T47D (cell line): Measurements from ENCODE around the gene ELOVL6.
"Not testable (repeated sequence)": the region's sequence is repeated elsewhere in the genome, so short reads cannot be mapped to it uniquely, and the experiment has no call there.

Experiments
- DNase-seq, 2 experiments: peaks; one replicate each; pipeline versions ENCODE4 v3.0.0 to v3.0.0-alpha.2; 2011 to 2012; ENCODE audit warnings: low read depth in 1 of 2, low spot score in 1 of 2
- JUND ChIP-seq: IDR thresholded peaks from 2 replicates; pipeline ENCODE4 v1.6.1; 2012; ENCODE audit warnings: low read depth
- in situ Hi-C: cut with HindIII; loops from 2 replicates; pipeline ENCODE4 v1.10.0; 2016; ENCODE audit warnings: low sequenced_read_pairs, low pct_unique_long_range_greater_than_20kb

The ELOVL6 gene

DNA sequence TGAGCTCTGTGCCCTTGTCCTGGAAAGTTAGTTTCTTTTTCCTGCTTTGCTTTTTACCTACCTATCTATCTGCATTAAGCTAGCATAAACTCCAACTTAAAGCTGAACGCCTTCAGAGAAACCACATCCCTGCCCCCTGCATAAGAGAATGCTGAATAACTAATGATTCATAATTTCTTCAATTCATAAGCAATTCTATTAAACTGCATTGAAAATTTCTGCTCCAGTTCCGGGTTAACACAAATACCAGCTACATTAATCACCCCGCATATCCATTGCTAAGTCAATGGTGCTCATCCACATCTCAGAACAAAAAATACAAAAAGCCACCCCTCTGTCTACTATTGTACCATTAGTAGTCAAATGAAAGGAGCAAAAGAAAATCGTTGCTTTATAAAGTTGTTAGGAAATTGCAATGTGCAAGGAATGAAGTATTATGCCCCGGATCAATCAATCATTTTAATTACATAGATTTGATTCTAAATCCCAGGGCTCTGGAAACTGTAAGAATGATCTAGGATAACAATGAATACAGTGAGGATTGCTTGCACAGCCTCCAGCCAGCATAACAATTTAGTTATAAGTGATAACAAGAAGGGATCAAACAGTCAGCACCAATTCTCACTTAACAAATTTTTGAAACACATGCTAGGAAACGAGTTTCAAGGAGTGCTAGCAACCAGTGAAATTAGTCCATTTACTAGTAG is 106.8 kb downstream of the ELOVL6 start:
- no peak for DNase-seq
- in situ Hi-C loops: no loop called here
- no peak for TF ChIP-seq JUND

DNA sequence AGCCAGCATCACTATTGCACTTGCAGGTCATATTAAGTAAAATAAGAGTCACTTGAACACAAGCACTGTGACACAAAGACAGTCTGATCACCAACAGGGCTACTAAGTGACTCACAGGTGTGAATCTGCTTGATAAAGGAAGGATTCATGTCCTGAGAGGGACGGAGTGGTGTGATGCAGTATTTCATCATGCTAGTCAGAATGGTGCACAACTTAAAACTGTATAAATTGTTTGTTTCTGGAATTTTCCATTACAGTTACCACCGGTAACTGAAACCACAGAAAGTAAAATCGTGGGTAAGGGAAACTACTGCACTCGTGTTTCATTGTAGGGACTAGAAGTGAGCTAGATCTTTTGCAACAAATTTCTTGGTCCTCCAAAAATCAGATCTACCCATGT is 109.7 kb downstream of the ELOVL6 start:
- no peak for DNase-seq
- in situ Hi-C loops: no loop called here
- TF ChIP-seq JUND: no peak

DNA sequence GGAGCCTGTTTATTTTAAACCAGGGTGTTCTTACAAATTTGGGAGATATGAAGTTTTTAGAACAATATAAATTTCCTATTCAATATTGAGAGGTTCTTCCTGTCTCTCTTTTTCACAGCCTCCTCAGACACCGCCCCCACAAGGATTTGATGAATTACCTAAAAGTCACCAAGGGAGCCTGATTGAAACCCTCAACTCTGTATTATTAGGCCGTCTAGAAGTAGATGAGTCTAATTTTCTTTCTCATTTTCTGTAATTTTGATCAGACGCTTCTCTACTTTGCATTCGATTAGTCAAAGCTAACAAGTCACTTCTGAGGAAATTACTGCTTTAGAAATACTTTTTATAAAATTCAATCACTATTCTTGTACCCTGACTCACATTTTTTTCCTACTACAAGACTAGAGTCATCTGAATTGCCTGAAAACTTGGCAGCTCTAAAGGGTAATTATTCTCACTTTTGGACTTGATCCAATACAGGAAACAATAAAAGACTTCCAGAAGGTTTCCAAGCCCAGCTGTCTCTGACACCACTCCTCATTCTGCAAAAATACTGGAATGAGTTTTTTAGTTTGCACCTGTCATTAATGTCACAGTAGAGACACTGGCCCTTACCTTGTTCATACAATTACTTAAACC is 111.2 kb downstream of the ELOVL6 start:
- no peak for TF ChIP-seq JUND
- in situ Hi-C loops: no loop called here
- no peak for DNase-seq

DNA sequence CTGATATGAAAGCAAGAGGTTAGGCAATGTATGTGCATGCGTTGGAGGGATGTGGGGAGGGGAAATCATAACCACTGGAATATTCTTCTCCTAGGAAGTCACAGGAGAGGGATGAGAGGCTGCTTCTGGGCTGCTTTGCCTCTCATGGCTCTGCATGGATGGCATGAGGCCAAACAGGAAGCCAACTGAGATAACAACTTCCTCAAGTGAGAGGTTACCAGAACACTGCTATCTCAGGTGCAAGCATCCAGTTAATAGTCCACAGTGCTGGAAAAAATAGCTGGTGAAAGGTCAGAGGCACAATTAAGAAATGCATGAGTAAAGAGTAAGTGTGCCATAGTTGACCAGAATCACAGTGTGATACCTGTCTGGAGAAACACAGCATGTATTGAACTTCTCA is 113.3 kb downstream of the ELOVL6 start:
- no peak for TF ChIP-seq JUND
- in situ Hi-C loops: no loop called here
- DNase-seq: no peak

DNA sequence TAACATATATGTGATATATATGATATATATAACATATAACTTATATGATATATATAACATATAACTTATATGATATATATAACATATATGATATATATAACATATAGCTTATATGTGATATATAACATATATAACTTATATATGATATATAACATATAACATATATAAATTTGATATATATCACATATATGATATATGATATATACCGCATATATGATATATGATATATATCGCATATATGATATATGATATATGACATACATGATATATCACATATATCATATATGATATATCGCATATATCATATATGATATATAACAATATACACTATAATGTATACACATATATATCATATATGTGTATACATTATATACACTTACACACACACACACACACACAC is 114.3 kb downstream of the ELOVL6 start:
- in situ Hi-C loops: no loop called here
- no peak for TF ChIP-seq JUND
- no peak for DNase-seq

DNA sequence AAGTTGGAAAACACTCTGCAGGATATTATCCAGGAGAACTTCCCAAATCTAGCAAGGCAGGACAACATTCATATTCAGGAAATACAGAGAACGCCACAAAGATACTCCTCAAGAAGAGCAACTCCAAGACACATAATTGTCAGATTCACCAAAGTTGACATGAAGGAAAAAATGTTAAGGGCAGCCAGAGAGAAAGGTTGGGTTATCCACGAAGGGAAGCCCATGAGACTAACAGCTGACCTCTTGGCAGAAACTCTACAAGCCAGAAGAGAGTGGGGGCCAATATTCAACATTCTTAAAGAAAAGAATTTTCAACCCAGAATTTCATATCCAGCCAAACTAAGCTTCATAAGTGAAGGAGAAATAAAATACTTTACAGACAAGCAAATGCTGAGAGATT is 120.3 kb downstream of the ELOVL6 start:
- DNase-seq, in situ Hi-C loops: not testable (repeated sequence)

DNA sequence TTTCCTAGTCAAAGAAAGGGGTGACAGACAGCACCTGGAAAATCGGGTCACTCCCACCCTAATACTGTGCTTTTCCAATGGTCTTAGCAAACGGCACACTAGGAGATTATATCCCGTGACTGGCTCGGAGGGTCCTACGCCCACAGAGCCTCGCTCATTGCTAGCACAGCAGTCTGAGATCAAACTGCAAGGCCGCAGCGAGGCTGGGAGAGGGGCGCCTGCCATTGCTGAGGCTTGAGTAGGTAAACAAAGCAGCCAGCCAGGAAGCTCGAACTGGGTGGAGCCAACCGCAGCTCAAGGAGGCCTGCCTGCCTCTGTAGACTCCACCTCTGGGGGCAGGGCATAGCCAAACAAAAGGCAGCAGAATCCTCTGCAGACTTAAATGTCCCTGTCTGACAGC is 121.6 kb downstream of the ELOVL6 start:
- in situ Hi-C loops, DNase-seq: not testable (repeated sequence)

DNA sequence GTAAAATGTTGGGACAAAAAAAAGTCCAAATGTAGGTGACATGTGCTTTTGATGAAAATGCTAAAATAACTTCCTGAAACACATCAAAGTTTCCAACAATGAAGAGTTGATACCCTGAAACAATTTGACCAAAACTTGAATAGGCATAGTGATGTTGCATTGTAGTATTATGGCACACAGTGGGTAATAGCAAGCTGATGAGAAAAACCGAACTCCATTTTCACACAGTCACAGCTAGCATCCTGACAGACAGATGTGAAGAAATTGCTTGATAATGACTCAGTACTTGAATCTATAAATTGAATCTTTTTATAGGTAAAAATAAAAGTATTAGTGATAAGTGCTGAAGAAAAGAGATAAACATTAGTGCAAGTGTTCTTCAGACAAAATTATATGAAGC is 122.5 kb downstream of the ELOVL6 start:
- in situ Hi-C loops: no loop called here
- no peak for TF ChIP-seq JUND

DNA sequence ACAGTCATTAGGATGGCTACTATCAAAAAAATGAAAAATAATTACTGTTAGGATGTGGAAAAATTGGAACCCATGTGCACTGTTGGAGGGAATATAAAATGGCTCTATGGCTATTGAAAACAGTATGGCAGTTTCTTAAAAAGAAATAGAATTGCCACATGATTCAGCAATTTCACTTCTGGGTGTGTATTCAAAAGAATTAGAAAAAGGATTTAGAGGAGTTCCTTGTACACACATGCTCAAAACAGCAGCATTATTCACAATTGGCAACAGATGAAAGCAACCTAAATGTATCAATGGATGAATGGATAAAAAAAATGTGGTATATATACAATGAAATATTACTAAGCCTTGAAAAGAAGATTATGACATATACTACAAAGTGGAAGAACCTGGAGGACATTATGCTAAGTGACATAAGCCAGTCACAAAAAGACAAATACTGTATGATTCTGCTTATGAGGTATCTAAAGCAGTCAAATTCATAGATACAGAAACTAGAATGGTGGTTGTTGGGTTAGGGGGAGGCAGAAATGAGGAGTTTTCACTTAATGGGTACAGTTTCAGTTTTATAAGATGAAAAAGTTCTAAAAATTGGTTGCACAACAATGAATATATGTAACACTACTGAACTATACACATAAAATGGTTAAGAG is 123.2 kb downstream of the ELOVL6 start:
- TF ChIP-seq JUND: no peak
- in situ Hi-C loops: no loop called here
- DNase-seq: no peak

More for the DNA sequence above, 122.5 kb downstream of the ELOVL6 start:
- DNase-seq: no peak

DNA sequence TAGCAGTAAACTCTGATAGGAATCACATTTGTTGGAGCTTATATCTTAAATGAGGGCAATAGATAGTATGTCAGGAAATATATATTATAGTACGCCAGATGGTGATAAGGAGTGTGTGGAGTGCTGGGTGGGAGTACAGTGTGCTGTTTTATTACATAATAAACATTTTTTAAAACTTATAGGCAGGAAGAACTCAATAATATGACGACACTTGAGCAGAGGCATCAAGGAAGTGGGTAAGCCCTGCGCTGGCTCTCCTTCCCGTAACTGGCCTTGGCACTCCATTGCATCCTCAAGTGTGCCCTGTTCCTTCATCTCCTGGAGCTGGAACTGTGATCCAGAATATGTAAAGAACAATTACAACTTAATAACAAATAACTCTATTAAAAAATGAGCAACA is 123.8 kb downstream of the ELOVL6 start:
- in situ Hi-C loops: no loop called here
- no peak for TF ChIP-seq JUND
- no peak for DNase-seq

DNA sequence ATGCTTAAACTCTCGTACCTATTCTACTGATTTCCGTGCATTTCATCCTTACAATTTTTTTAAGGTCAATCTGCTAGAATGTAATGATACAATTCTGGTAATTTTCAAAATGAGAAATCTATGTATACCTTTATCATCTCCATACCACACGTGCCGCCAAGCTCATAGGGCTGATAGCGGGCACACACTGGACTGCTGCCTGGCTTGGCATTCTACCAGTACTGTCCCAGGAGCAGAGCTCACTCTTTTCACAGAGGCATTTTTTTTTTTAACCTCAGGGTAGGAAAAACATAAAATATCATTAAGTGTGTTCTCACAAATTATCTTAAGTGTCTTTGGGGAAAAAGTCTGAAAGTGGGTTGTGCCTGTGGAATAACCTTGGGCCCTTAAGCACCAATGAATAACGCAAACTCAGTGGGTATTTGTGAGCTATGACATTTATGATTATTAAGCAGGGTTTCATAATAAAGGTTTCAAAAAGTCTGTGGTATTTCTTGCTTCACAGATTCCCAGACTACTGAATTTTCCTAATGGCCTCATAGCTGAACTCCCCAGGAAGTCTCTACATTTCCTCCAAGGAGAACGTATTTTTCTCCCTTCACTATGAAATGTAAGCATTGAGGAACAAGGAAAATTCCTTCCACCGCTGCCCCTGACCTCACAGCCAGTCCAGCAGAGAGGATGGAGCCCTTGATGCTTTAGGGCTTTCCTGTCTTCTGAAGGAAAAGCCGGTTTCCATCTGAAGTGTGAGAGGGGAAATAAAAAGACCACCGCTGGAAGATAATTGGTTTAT is 125.2 kb downstream of the ELOVL6 start:
- no peak for TF ChIP-seq JUND
- no peak for DNase-seq
- in situ Hi-C loops: no loop called here

DNA sequence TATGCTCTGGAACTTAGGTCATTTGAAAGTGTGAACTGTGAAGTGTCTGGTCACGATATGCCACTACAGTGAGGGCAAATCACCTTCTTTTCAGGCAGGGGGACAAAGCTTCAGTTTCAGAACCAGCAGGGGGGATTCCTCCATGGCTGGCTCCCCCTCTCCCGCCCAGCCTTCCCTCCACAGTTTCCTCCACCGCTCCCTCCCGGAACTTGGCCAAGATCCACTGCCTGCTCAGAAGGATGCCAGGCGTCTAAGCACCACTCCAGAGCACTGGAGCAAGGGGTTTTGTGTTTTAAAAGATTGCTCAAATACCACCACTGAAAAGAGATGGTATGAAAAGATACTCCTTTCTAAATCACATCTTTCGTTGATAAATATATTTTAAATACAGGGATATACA is 126.9 kb downstream of the ELOVL6 start:
- no peak for TF ChIP-seq JUND
- DNase-seq: no peak
- in situ Hi-C loops: no loop called here

DNA sequence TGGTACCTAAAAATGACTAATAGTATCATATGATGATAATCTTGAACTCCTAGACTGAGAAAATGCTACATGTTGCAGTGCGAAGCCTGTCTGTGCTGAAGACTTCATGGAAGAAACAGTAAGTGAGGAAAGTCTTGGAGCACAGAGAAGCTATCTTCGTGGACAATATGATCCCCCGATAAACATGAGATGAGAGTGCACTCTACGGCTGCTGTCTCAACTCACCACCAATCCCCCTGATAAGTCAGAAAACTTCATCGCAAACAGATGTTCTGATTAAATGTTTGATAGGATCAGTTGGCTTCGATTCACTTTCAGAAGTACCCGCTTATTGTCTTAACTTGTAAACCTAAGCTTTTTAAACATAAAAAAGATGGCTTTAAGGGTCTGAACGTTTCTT is 130.2 kb downstream of the ELOVL6 start:
- no peak for DNase-seq
- in situ Hi-C loops: no loop called here

More for the DNA sequence above, 130.2 kb downstream of the ELOVL6 start:
- TF ChIP-seq JUND: no peak
